ENCODE results near the gene SHC3. TPM values are rescaled to one million over a fixed set of nuclear protein-coding genes. Genes with fewer than 3 reads are reported as not detected.
A peak's percentile ranks its signal among the peaks of the same experiment; 100 is the strongest.
"Not testable (repeated sequence)": the region's sequence is repeated elsewhere in the genome, so short reads cannot be mapped to it uniquely, and the experiment has no call there.

The SHC3 gene, protein sequence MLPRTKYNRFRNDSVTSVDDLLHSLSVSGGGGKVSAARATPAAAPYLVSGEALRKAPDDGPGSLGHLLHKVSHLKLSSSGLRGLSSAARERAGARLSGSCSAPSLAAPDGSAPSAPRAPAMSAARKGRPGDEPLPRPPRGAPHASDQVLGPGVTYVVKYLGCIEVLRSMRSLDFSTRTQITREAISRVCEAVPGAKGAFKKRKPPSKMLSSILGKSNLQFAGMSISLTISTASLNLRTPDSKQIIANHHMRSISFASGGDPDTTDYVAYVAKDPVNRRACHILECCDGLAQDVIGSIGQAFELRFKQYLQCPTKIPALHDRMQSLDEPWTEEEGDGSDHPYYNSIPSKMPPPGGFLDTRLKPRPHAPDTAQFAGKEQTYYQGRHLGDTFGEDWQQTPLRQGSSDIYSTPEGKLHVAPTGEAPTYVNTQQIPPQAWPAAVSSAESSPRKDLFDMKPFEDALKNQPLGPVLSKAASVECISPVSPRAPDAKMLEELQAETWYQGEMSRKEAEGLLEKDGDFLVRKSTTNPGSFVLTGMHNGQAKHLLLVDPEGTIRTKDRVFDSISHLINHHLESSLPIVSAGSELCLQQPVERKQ
- total RNA-seq (2014; rRNA removed; shearing (Covaris generic)): 0.03 TPM in 1 of 2 replicates, not detected in the other
- not detected in 2 replicates for polyA plus RNA-seq (2015; cell fraction: cytosol; rRNA removed)
- polyA plus RNA-seq (2015; cell fraction: nucleus; rRNA removed): not detected in 2 replicates

DNA sequence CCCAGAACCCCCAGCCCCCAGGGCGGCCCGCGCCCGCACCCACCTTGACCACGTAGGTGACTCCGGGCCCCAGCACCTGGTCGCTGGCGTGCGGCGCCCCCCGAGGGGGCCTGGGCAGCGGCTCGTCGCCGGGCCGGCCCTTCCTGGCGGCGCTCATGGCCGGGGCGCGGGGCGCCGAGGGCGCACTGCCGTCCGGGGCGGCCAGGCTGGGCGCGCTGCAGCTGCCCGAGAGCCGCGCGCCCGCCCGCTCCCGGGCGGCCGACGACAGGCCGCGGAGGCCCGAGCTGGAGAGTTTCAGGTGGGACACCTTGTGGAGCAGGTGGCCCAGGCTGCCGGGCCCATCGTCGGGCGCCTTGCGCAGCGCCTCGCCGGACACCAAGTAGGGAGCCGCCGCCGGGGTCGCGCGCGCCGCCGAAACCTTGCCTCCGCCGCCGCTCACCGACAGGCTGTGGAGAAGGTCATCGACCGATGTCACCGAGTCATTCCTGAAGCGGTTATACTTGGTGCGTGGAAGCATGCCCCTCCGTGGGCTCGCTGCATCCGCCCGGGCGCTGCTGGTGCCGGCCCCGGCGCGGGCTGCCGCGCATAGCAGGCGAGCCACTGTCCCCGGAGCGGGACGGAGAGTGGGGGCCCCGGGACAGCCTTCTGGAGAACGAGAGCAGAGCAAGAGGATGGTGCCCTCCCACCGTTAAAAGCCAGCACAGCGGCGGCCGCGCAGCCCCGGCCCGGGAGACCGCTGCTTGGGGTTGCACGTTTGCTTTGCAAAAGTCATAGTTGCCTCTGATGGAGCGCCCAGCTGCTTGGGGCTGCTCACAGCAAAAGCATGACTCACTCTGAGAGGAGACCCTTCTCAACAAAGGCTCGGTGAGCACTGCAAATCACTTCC is at the start of gene SHC3:
Gene SHC3 (minus strand): TSS at position 875 of the 886 bp plus-strand sequence. CDS start 358 bp downstream, at position 517.
- in situ Hi-C loops (cut with HindIII; ENCODE audit: low pct_unique_long_range_greater_than_20kb, low sequenced_read_pairs): no loop called here
- DNase-seq (ENCODE audit: low read depth, low spot score): no peak

DNA sequence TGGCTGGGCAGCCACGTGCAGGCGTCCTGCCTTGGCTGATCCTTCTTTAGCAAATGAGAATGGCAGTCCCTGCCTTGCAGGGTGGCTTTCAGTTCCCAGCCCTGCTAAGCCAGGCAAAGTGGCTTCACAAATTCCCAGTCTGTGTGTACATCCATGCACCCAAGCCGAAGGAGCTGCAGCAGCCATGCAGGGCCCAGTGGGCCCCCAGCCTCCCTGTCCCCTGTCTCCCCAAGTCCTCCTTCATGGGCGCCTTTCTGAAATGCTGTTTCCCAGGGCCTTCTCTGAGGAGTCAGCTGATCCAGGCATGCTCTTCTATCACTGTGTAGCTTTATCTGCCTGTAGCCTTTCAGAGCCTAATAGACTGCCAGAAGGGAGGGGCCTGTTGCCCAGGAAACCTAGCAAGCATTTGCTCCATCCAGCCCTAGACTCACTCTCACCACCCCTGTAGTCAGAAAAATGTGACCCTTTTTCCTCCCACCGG is 47.4 kb upstream of the SHC3 start:
- DNase-seq (ENCODE audit: low read depth, low spot score): peak; percentile 14
- in situ Hi-C loops (cut with HindIII; ENCODE audit: low pct_unique_long_range_greater_than_20kb, low sequenced_read_pairs): no loop called here

DNA sequence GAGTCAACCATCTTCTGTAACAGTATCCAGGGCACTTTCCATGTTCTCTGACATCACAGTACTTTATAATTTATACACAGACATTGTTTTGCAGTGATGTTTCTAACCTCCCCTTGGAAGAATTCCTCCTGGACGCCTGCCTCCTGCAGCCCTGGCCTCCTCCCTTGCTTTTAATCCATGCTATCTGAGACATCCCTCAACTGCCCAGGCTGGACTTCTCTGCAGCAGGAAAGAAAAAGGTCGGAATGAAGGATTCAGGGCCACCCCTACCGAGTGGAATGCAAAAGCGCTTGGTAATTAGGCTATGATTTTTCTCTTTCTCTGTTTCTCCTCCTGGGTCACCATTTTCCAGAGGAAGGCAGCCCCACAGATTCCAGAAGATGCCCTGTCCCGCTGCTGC is 47.0 kb upstream of the SHC3 start:
- no peak for DNase-seq (ENCODE audit: low read depth, low spot score)
- in situ Hi-C loops (cut with HindIII; ENCODE audit: low pct_unique_long_range_greater_than_20kb, low sequenced_read_pairs): no loop called here

DNA sequence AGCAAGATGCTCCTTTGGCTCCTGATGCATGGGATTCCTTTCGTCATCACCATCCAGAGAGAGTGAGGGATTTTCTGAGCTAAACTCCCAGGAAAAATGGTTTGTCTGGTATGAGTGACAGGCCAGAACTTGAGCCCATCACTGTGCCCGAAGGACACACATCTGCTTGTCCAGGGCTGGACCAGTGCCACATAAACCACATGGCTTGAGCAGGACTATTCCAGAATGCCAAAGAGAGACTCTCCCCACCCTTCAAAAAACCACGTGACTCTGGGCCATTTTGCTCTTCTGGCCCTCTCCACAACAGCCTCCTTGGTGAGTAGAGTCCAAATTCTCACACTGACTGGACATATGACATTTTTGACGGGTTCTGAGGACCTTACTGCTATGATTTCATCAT is 46.4 kb upstream of the SHC3 start:
- no peak for DNase-seq (ENCODE audit: low read depth, low spot score)
- in situ Hi-C loops (cut with HindIII; ENCODE audit: low pct_unique_long_range_greater_than_20kb, low sequenced_read_pairs): no loop called here

DNA sequence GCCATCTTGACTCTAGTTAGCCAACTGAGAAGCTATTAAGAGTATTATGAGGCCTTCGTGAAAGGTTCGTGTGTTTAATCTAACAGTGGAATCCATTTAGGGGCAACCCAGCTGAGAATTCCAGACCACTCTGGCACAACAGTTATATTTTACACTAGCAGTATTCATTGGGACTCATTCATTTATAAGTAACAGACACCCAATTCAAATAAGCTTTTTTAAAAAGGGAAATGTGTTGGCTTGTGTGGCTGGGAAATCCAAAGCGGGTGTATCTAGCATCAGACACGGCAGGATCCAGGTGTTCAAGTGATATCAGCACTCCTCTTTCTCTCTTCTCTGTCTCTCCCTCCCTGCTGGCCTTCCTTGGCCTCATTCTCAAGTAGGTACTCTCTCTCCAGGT is 46.0 kb upstream of the SHC3 start:
- in situ Hi-C loops (cut with HindIII; ENCODE audit: low pct_unique_long_range_greater_than_20kb, low sequenced_read_pairs): no loop called here
- DNase-seq (ENCODE audit: low read depth, low spot score): no peak

DNA sequence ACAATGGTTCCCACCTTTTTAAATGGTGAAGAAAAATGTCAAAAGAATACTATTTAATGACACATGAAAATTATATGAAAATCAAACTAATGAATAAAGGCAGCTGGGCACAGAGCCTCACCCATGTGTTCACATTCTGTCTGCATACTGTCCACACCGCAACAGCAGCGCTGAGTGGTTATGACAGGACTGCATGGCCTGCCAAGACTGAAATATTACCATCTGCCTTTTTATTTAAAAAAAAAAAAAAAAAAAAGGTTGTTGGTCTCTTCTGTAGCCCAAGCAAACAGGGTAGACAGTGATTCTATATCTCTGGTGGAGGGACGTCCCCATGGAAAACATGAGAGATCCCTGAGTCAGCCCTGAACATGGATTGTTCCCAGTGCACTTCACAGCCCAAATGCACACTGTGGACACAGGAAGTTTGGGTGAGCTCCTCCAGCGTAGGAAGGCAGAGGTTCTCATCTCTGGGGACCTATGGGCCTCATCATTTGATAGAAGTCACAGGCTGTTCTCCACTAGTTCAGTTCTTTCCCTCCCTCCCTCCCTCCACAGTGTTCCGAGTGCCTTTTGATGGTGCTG is 44.9 kb upstream of the SHC3 start:
- no peak for DNase-seq (ENCODE audit: low read depth, low spot score)
- in situ Hi-C loops (cut with HindIII; ENCODE audit: low pct_unique_long_range_greater_than_20kb, low sequenced_read_pairs): no loop called here

DNA sequence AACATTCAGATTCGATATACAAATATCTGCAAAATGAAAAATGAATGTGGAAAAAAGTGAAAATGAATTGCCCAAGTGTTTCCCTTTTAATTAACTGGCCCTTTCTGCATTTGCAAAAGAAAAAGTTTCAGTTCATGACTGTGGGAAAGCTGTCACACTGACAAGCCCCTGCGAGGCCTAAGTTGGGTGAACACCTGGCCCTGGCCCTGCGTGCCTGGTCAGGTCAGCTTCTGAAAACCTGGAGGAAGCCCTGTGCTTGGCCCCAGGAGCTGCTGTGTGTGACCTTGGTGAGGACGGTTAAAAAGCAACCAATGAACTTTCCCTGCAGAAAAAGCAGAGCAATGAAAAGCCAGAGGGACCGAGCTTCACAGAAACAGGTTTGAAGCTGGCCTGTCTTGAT is 41.0 kb upstream of the SHC3 start:
- no peak for DNase-seq (ENCODE audit: low read depth, low spot score)

DNA sequence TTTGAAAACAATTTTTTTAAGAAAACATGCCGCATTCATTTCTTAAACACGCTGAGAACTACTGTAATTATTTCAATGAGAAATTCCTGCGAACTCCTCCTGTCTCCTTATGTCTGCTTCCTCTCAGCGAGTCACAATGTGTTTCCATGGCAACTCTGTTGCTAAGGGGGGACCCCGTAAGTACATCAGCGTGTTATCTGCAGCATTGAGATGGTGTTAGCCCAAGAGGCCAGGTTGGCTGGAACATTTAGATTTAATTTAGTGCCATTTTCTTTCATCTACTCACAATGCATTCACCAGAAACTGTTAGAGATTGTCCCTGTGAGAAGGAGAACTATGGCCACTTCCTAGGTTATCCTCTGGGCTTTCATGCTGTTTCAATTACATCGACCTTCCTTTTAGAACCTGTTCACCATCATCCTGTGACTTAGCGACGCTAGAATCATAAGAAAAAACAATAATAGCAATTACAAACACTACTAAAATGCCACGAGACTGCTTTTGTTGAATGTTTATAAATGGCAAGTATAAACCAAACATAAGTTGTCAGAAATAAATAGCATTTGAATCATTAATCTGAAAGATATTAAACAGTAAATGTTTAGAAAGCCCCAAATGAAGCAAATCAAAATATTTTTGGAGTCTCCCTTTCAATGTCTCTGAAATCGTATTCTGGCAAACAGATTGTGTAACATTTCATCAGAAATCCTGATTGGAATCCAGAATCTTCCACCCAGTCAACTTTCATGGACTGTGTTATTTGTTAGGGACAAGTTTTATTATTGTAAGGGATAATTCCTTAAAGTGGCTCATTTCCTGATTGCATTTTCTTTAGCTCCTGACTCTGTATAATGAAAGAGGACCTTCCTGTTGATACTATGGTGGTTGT is 39.7 kb upstream of the SHC3 start:
- no peak for DNase-seq (ENCODE audit: low read depth, low spot score)
- in situ Hi-C loops (cut with HindIII; ENCODE audit: low pct_unique_long_range_greater_than_20kb, low sequenced_read_pairs): no loop called here

More for the DNA sequence above, 41.0 kb upstream of the SHC3 start:
- in situ Hi-C loops (cut with HindIII; ENCODE audit: low pct_unique_long_range_greater_than_20kb, low sequenced_read_pairs): no loop called here

DNA sequence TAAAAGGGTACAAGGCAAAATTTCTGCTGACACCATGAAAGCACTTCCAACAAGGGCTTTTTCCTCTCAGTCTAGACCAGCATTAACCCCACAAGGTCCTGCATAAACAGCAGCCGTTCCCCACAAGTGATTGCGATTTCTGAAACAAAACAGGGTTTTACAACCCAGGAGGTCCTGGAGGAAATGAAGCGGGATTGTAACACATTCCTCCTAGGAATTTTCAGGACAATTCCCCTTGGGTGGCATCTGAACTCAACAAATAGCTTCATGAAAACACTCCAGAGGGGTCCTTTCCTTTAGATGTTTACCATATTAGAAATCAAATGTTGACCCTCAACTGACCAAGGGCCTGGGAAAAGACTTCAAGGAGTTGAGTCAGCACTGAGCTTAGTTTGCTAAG is 36.7 kb upstream of the SHC3 start:
- DNase-seq (ENCODE audit: low read depth, low spot score): no peak
- in situ Hi-C loops (cut with HindIII; ENCODE audit: low pct_unique_long_range_greater_than_20kb, low sequenced_read_pairs): no loop called here

DNA sequence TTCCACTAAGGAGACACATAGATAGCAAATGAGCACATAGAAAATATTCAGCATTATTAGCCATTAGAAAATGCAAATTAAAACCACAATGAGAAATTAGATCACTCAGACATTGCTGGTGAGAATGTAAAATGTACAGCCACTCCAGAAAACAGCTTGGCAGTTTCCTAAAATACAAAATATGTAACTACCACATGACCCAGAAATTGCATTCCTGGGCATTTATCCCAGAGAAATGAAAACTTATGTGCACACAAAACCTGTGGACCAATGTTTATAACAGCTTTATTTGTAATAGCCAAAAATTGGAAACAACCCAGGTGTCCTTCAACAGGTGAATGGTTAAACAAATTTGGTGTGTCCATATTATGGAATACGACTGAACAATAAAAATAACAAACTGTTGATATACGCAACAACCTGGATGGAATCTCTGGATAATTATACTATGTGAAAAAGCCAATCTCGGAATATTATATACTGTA is 34.8 kb upstream of the SHC3 start:
- no peak for DNase-seq (ENCODE audit: low read depth, low spot score)
- in situ Hi-C loops (cut with HindIII; ENCODE audit: low pct_unique_long_range_greater_than_20kb, low sequenced_read_pairs): no loop called here

DNA sequence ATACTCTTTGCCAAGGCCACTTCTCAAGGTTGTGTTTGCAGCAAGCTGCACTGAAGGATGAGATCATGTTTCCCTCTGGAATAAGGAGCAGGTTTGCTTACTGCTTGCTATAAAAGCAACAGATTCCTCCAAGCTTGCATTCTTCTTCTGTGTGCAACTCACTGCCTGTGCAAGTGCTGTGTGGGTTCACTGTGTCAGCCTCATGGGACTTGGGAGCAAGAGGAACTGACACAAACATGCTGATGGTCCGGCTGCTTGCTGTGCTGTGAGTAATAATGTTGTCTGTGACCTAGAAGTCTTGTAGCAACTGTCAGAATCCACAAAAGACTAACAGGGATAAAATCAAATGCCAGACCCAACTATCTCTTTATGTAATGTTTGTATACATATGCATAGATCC is 33.6 kb upstream of the SHC3 start:
- DNase-seq (ENCODE audit: low read depth, low spot score): no peak
- in situ Hi-C loops (cut with HindIII; ENCODE audit: low pct_unique_long_range_greater_than_20kb, low sequenced_read_pairs): no loop called here

DNA sequence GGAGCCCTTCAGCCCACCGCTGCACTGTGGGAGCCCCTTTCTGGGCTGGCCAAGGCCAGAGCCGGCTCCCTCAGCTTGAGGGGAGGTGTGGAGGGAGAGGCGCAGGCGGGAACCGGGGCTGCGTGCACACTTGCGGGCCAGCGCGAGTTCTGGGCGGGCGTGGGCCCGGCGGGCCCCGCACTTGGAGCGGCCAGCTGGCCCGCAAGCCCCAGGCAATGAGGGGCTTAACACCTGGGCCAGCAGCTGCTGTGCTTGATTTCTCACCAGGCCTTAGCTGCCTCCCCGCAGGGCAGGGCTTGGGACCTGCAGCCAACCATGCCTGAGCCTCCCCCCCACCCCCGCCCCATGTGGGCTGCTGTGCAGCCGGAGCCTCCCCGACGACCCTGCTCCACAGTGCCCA is 30.7 kb upstream of the SHC3 start:
- in situ Hi-C loops (cut with HindIII; ENCODE audit: low pct_unique_long_range_greater_than_20kb, low sequenced_read_pairs); DNase-seq (ENCODE audit: low read depth, low spot score): not testable (repeated sequence)

DNA sequence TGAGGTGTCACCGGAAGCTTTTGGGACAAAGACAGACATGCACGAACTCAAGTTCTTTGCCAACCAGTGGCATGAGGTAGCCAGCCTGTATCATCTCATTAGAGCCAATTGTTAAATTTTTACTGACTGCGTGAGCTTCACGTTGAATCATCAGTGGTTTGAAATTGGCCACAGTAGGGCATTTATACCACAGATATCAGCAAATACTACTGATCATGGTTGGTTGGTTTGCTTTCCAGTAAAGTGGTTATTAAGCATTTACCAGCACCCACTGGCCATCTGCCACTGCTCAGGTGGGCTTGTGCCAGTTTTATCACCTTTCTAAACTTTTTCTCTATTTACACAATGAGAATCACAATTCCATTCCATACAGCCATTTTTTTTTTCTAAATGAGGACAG is 28.4 kb upstream of the SHC3 start:
- no peak for DNase-seq (ENCODE audit: low read depth, low spot score)
- in situ Hi-C loops (cut with HindIII; ENCODE audit: low pct_unique_long_range_greater_than_20kb, low sequenced_read_pairs): no loop called here

DNA sequence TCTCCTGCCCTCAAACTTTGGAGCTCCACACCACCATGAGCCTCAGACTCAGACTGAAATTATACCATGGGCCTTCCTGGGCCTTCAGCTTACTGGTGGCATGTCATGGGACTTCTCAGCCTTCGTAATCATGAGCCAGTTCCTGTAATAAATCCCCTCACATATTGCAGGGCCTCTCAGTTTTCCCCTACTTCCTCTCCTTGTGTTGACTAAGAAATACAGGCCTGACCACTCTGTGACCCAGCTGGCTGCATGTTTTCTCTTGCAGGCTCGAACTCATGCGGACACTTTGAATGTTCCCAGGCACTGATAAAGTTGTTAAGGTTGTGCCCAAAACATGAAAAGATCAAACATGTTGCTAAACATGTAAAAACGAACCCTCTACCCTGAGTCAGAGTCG is 26.2 kb upstream of the SHC3 start:
- DNase-seq (ENCODE audit: low read depth, low spot score): no peak
- in situ Hi-C loops (cut with HindIII; ENCODE audit: low pct_unique_long_range_greater_than_20kb, low sequenced_read_pairs): no loop called here

DNA sequence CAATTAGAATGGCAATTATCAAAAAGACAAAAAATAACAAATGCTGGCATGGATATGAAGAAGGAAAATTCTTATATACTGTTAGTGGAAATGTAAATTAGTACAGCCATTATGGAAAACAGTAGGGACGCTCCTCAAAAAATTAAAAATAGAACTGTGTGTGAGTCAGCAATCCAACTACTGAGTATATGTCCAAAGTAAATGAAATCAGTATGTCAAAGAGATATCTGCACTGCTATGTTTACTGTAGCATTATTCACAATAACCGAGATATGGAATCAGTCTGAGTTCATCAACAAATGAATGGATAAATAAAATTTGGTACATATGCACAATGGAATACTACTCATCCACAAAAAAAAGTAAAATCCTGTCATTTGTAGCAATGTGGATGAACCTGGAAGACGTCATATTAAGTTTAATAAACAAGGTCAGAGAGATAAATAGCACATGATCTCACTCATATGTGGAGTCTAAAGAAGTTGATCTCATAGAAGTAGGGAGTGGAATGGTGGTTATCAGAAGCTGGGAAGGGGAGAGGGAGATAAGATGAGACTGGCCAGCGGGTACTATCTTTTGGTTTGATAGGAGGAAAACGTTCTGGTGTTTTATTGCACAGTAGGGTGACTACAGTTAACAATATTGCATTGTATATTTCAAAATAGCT is 16.6 kb upstream of the SHC3 start:
- DNase-seq (ENCODE audit: low read depth, low spot score): no peak
- in situ Hi-C loops (cut with HindIII; ENCODE audit: low pct_unique_long_range_greater_than_20kb, low sequenced_read_pairs): no loop called here

DNA sequence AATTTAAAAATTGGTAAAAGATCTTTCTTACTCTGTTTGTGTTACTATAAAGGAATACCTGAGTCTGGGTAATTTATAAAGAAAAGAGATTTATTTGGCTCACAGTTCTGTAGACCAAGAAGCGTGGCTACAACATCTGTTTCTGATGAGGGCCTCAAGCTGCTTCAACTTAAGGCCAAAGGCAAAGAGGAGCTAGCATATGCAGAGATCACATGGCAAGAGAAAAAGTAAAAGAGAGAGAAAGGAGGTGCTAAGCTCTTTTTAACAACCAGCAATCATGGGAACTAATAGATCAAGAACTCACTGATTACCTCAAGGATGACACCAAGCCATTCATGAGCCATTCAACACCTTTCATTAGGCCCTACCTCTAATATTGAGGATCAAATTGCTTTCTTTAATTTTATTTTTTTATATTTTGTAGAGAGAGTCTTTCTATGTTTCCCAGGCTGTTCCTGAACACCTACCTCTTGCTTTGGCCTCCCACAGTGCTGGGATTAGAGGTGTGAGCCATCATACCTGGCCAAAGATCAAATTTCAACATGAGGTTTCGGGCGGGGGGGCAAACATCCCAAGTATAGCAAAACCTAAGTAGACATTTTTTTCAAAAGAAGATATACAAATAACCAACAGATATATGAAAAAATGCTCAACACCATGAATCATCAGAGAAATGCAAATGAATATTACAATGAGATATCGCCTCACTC is 16.0 kb upstream of the SHC3 start:
- DNase-seq (ENCODE audit: low read depth, low spot score): no peak
- in situ Hi-C loops (cut with HindIII; ENCODE audit: low pct_unique_long_range_greater_than_20kb, low sequenced_read_pairs): no loop called here

All from SK-MEL-5 (cell line).